Astrocyte of the spinal cord (primary cell): ENCODE measurements around the gene SERPINB11.

Experiments
- DNase-seq: peaks from one replicate; pipeline ENCODE4 v3.0.0; 2011; ENCODE audit warnings: low read depth, low spot score
- H3K4me3 ChIP-seq: 2 replicates; pipeline ENCODE4 v1.5.1; 2011; ENCODE audit warnings: low read depth, mild to moderate bottlenecking, low read length, moderate library complexity
- in situ Hi-C: cut with HindIII; loops from 2 replicates; pipeline ENCODE4 v1.10.0; 2017; ENCODE audit warnings: low sequenced_read_pairs
- TF ChIP-seq, protein P1 (sequence below): IDR thresholded peaks from 2 replicates; pipeline ENCODE4 v1.5.1; 2012; ENCODE audit warnings: low read depth, mild to moderate bottlenecking, low read length, inconsistent platforms

SERPINB11 gene

DNA sequence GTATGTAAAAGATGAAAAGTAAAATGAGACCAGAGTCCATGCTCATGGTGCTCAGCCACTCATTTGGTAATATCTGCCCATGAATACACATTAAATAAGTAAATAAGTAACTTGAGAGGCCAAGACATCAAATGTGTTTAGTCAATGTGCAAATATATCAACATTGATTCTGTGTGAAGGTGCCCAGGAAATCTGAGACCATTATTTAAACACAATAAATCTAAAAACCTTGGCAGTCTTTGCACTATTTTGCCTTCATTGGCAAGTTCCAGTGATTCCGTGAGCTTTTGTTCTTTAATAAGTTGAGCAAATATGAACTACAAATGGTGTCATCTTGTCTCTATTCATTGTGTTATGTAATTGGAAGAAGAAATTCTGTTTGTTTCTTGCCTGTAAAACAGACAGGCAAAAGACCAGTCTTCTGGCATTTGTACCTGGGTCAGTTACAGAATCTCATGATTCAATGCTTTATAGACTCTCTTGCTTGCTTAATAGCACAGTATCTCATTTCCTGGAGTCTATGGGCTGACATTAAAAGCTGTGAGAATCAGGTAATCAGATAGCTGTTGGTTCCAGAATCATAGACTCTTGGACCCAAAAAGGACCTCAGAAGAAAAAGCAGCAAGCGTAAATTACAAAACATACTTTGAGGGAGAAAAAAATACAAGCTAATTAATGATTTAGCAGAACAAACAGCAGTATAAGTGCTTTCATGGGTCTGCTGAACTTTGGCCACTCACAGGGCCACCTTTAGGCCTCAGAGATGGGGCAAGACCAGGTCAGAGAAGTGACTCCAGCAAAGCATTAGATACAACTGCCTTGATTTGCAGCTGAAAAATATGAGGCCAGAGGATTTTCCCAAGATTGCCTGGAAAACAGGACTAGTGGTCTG, 21.1 kb upstream of the SERPINB11 start:
- DNase-seq, result no peak
- in situ Hi-C loops, result no loop called here
- TF ChIP-seq, protein P1, sequence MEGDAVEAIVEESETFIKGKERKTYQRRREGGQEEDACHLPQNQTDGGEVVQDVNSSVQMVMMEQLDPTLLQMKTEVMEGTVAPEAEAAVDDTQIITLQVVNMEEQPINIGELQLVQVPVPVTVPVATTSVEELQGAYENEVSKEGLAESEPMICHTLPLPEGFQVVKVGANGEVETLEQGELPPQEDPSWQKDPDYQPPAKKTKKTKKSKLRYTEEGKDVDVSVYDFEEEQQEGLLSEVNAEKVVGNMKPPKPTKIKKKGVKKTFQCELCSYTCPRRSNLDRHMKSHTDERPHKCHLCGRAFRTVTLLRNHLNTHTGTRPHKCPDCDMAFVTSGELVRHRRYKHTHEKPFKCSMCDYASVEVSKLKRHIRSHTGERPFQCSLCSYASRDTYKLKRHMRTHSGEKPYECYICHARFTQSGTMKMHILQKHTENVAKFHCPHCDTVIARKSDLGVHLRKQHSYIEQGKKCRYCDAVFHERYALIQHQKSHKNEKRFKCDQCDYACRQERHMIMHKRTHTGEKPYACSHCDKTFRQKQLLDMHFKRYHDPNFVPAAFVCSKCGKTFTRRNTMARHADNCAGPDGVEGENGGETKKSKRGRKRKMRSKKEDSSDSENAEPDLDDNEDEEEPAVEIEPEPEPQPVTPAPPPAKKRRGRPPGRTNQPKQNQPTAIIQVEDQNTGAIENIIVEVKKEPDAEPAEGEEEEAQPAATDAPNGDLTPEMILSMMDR, result no peak
- no peak overlapping the region for H3K4me3 ChIP-seq

DNA sequence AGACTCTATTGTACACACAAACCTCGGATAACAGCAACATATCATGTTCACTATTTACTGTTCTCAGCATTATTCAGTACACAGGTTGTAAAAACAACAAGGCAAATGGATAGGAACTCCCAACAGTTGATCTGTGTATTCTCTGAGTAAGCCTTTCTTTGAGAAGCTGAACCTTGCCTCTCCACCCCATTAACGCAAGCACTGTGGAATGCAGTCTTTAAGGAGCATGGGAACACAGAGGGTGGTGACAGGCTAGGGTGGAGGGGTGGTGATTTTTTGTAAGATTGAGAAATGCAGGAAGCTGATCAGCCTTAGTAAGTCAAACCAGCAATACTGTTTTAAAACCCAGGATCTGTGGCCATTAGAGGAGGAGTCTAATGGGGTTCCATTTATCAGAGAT, 19.6 kb upstream of the SERPINB11 start:
- in situ Hi-C loops, result no loop called here
- peak; percentile 85 for DNase-seq
- H3K4me3 ChIP-seq, result no peak overlapping the region
- TF ChIP-seq, protein P1, result no peak

DNA sequence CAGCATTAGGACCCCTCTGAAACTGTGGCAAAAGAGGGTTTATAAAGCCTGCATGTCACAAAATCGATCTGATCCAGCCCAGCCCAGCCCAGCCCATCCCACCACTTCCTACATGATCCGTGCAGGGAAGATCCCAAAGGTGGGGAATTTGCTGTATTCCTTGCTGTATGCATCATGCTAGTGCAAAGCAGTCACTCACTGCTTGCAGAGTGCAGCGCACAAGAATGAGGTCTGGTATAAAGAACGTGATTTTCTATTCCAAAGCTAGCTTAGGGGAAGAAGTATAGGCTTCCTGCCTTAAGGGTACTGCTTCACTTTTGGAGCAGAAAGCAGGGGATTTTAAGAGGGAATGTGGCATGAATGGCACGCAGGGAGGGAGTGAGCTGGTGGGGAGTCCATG, 18.9 kb upstream of the SERPINB11 start:
- in situ Hi-C loops, result no loop called here
- H3K4me3 ChIP-seq, result no peak overlapping the region
- TF ChIP-seq, protein P1, result no peak
- DNase-seq, result no peak

DNA sequence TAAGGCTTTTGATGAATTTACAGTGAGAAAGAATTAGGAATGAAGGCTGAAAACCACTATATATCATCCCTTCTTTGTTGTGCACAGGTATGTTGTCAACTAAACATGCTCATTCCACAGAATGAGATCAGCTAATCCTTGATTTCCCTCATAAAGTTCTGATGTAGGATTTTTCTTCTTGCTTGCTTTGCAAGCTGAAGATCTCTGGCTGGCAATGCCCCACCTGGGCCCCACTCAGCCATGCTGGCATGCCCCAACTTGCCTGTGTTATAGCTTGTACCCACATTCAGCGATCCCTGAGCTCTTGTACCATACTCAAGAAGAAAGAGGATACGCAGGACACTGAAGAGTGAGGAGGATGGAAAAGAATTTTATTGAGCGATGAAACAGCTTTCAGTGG, 18.0 kb upstream of the SERPINB11 start:
- in situ Hi-C loops, result no loop called here
- H3K4me3 ChIP-seq, result no peak overlapping the region
- no peak for DNase-seq
- TF ChIP-seq, protein P1, result no peak

- TF ChIP-seq, protein P1, result no peak
- no peak overlapping the region for H3K4me3 ChIP-seq
- in situ Hi-C loops, result no loop called here
- no peak for DNase-seq
Measured at GRCh38 chr18:63686871-63687270, 15.9 kb upstream of the SERPINB11 start.

GRCh38 chr18:63689064-63689463, 13.7 kb upstream of the SERPINB11 start:
- TF ChIP-seq, protein P1, result no peak
- in situ Hi-C loops, result no loop called here
- no peak for DNase-seq
- no peak overlapping the region for H3K4me3 ChIP-seq
